IMR-90 (cell line): Measurements from ENCODE around the gene DUOX1. TPM values are rescaled to one million over a fixed set of nuclear protein-coding genes. Genes with fewer than 3 reads are reported as not detected.

Experiments
- ATAC-seq: fragments of 200-7000 bp; cut with Tn5 transposase; 2 replicates; pipeline ENCODE4 v1.9.1; 2020; ENCODE audit warnings: low read depth, mild to moderate bottlenecking, moderate library complexity
- BruUV-seq: library from RNA; stranded (reverse); fragments of 400-500 nt; replicated peaks from 2 replicates; lab custom pipeline; 2021; lab: Mats Ljungman, UMichigan
- CTCF ChIA-PET: fragments of 300-600 bp; formaldehyde crosslinking; extraction: SDS; loops from one replicate; lab custom pipeline; 2021; ENCODE audit warnings: antibody characterized with exemption; lab: Yijun Ruan, JAX
- POLR2A ChIA-PET: fragments of 300-600 bp; sonication (Branson Sonifier 250); formaldehyde crosslinking; loops from one replicate; lab custom pipeline; 2022; ENCODE audit warnings: antibody characterized with exemption; ENCODE audit not compliant: unreplicated experiment; lab: Charles Lee
- DNase-seq: peaks from one replicate; pipeline ENCODE4 v3.0.0; 2013
- H2AFZ ChIP-seq: replicated peaks from 2 replicates; pipeline ENCODE3; 2013; ENCODE audit warnings: low read length, mild to moderate bottlenecking; ENCODE audit not compliant: poor library complexity
- H2AK5ac ChIP-seq: 2 replicates; pipeline ENCODE4 v1.6.1; 2013; ENCODE audit warnings: low read depth, low read length, inconsistent platforms
- H2AK9ac ChIP-seq: replicated peaks from 2 replicates; pipeline ENCODE3; 2013; ENCODE audit warnings: mild to moderate bottlenecking, low read depth, low read length, moderate library complexity; ENCODE audit not compliant: poor library complexity
- H2BK120ac ChIP-seq: 2 replicates; pipeline ENCODE4 v1.6.1; 2013; ENCODE audit warnings: low read depth, low read length, inconsistent platforms
- H2BK15ac ChIP-seq: 3 replicates; pipeline ENCODE4 v1.6.1; 2013; ENCODE audit warnings: low read depth, low read length, inconsistent platforms
- H2BK20ac ChIP-seq: 2 replicates; pipeline ENCODE4 v1.6.1; 2013; ENCODE audit warnings: low read depth, mild to moderate bottlenecking, inconsistent platforms, low read length, moderate library complexity
- H2BK5ac ChIP-seq: 2 replicates; pipeline ENCODE4 v1.6.1; 2013; ENCODE audit warnings: mild to moderate bottlenecking, low read depth, low read length, inconsistent platforms; ENCODE audit not compliant: poor library complexity, severe bottlenecking
- H3K14ac ChIP-seq: replicated peaks from 2 replicates; pipeline ENCODE4 v1.6.1; 2013; ENCODE audit warnings: low read depth, low read length, inconsistent platforms
- H3K18ac ChIP-seq: 2 replicates; pipeline ENCODE4 v1.6.1; 2013; ENCODE audit warnings: low read depth, low read length, control low read depth
- H3K23ac ChIP-seq: 2 replicates; pipeline ENCODE4 v1.6.1; 2013; ENCODE audit warnings: low read depth, low read length, inconsistent platforms
- H3K27ac ChIP-seq: 2 replicates; pipeline ENCODE4 v1.5.1; 2013; ENCODE audit warnings: mild to moderate bottlenecking, control low read depth, low read length; ENCODE audit not compliant: insufficient read depth
- H3K27me3 ChIP-seq: 2 replicates; pipeline ENCODE4 v1.6.1; 2013; ENCODE audit warnings: low read length; ENCODE audit not compliant: control insufficient read depth, insufficient read depth
- H3K36me3 ChIP-seq: 2 replicates; pipeline ENCODE4 v1.6.1; 2013; ENCODE audit warnings: low read length, mixed read lengths; ENCODE audit not compliant: control insufficient read depth, insufficient read depth
- H3K4ac ChIP-seq: 2 replicates; pipeline ENCODE4 v1.6.1; 2013; ENCODE audit warnings: low read depth, low read length, inconsistent platforms
- H3K4me1 ChIP-seq: 2 replicates; pipeline ENCODE4 v1.6.1; 2013; ENCODE audit warnings: low read length, mixed read lengths; ENCODE audit not compliant: control insufficient read depth, insufficient read depth
- H3K4me2 ChIP-seq: 2 replicates; pipeline ENCODE4 v1.6.1; 2013; ENCODE audit warnings: low read depth, mild to moderate bottlenecking, control low read depth, low read length, moderate library complexity
- H3K4me3 ChIP-seq: 2 replicates; pipeline ENCODE4 v1.5.1; 2013; ENCODE audit warnings: low read depth, mild to moderate bottlenecking, control low read depth, low read length, moderate library complexity; ENCODE audit not compliant: insufficient read depth
- H3K56ac ChIP-seq: 2 replicates; pipeline ENCODE4 v1.6.1; 2013; ENCODE audit warnings: low read length, inconsistent platforms; ENCODE audit not compliant: insufficient read depth; ENCODE audit errors: extremely low read depth
- H3K79me1 ChIP-seq, 2 experiments: 2 replicates each; pipeline ENCODE4 v1.6.1; 2013; ENCODE audit warnings: low read length in 2 of 2, inconsistent platforms in 1 of 2, low read depth in 1 of 2
- H3K9ac ChIP-seq: 2 replicates; pipeline ENCODE4 v1.6.1; 2013; ENCODE audit warnings: low read depth, low read length, control low read depth
- H3K9me1 ChIP-seq: 2 replicates; pipeline ENCODE4 v1.6.1; 2013; ENCODE audit warnings: low read length, inconsistent platforms; ENCODE audit not compliant: insufficient read depth
- H3K9me3 ChIP-seq: 2 replicates; pipeline ENCODE4 v1.6.1; 2013; ENCODE audit warnings: low read length; ENCODE audit not compliant: control insufficient read depth, insufficient read depth
- H4K20me1 ChIP-seq: 2 replicates; pipeline ENCODE4 v1.6.1; 2013; ENCODE audit warnings: low read length, inconsistent platforms; ENCODE audit not compliant: insufficient read depth
- H4K5ac ChIP-seq: 2 replicates; pipeline ENCODE4 v1.6.1; 2013; ENCODE audit warnings: mild to moderate bottlenecking, low read depth, low read length, control low read depth
- H4K8ac ChIP-seq, 2 experiments: 2 replicates each; pipeline ENCODE4 v1.6.1; 2013; ENCODE audit warnings: low read depth in 2 of 2, low read length in 2 of 2, control low read depth in 1 of 2, inconsistent platforms in 1 of 2
- H4K91ac ChIP-seq: 2 replicates; pipeline ENCODE4 v1.6.1; 2013; ENCODE audit warnings: low read depth, low read length, inconsistent platforms; ENCODE audit not compliant: insufficient read depth
- NFE2L2 ChIP-seq: fragments of 150-350 bp; IDR thresholded peaks from 2 replicates; pipeline ENCODE4 v1.6.1; 2016; ENCODE audit warnings: low read depth, mild to moderate bottlenecking, low read length
- RFX5 ChIP-seq: IDR thresholded peaks from 2 replicates; pipeline ENCODE4 v1.8.0; 2012; ENCODE audit warnings: low read depth, mild to moderate bottlenecking, low read length, moderate library complexity
- WGBS, 2 experiments: methylation state at CpG; one replicate each; pipeline versions ENCODE4 v1.1.5 to v1.1.7; 2013; ENCODE audit warnings: missing lambda C conversion rate in 2 of 2; ENCODE audit not compliant: insufficient read length in 1 of 2; ENCODE audit errors: extremely low coverage in 2 of 2; 5-methylcytosine and 5-hydroxymethylcytosine counted together
- dilution Hi-C: fragments of 300-500 bp; cut with HindIII; formaldehyde crosslinking; loops from one replicate; pipeline ENCODE4 v1.14.3; 2018; ENCODE audit warnings: low sequenced_read_pairs; ENCODE audit not compliant: unreplicated experiment
- in situ Hi-C: fragments of 300-500 bp; cut with MboI; formaldehyde crosslinking; loops from 3 replicates; pipeline ENCODE4 v1.14.3; 2019; ENCODE audit warnings: low sequenced_read_pairs, inconsistent platforms, mixed read lengths
- intact Hi-C: fragments of 100-400 bp; cut with micrococcal nuclease; formaldehyde crosslinking; loops from 2 replicates; pipeline ENCODE4 v1.10.0; 2022
- polyA plus RNA-seq, 3 experiments: library from polyadenylated mRNA; depleted of rRNA; stranded (reverse); fragments of >200 nt; gene quantifications; 2 replicates each; pipeline ENCODE4 v1.2.3, GENCODE V29; 2012; ENCODE audit warnings: low replicate concordance in 1 of 3
- total RNA-seq: library from RNA; depleted of rRNA; stranded (reverse); fragments of >200 nt; gene quantifications from 2 replicates; pipeline ENCODE4 v1.2.3, GENCODE V29; 2012

Gene DUOX1
- total and polyA plus RNA-seq, 2 of the 4 experiments (the other 2 are of a cell fraction), result not detected

DNA sequence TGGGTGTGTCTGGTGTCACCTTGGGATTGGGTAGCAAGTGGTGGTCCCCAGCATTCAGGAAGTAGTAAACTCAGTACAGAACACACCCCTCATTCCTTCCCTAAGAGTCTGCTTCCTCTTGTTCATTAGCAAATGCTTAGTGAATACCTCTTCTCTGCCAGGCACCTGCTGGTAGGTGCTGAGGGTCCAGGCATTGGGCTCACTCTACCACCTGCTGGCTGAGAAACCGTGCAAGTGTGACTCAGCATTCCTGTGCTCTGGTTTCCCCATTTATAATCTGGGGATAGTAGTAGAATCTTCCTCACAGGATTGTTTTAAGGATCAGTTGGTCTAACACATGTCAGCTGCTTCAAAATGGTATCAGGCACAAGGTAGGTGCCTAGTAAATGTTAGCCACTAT is 53.2 kb downstream of the DUOX1 start:
- H3K36me3 ChIP-seq, result no peaks in the 10 kb centered on the region; the same call in 1 of the 2 replicates
- no peak overlapping the region for H3K9ac ChIP-seq
- no peak for ATAC-seq
- DNase-seq, result no peak
- no peak overlapping the region for H3K56ac ChIP-seq
- H3K27me3 ChIP-seq, result no peaks in the 10 kb centered on the region
- no peak overlapping the region for H2BK15ac ChIP-seq
- peaks cover 6% of the 10 kb centered on the region for H3K4me1 ChIP-seq
- H3K27ac ChIP-seq, result no peak overlapping the region
- ChIA-PET CTCF (no interaction called here), POLR2A (no interaction called here)
- TF ChIP-seq NFE2L2 (peak; percentile 76), RFX5 (no peak)
- H2AFZ ChIP-seq, result no peak overlapping the region
- dilution Hi-C loops (no loop called here), in situ Hi-C loops (loop anchor here (25.0 kb wide), 1 partner anchor 429 kb away; no protein-coding TSS in a partner anchor), intact Hi-C loops (no loop called here)
- no peak overlapping the region for H2BK120ac ChIP-seq
- no peak overlapping the region for H2BK5ac ChIP-seq
- no peak overlapping the region for H3K4ac ChIP-seq
- no peak overlapping the region for H4K91ac ChIP-seq
- H3K4me2 ChIP-seq, result no peak overlapping the region
- no peak overlapping the region for H3K23ac ChIP-seq
- BruUV-seq, result no TSS peak
- H3K9me3 ChIP-seq, result no peaks in the 10 kb centered on the region
- no peak overlapping the region for H3K18ac ChIP-seq
- no peak overlapping the region for H3K4me3 ChIP-seq
- no peak overlapping the region for H4K8ac ChIP-seq
- no peaks in the 10 kb centered on the region; the same call in 1 of the 2 replicates for H4K20me1 ChIP-seq
- no CpG with 5 or more reads among the region's 1 CpG for WGBS, 2 experiments
- peaks cover 12% of the 10 kb centered on the region; the same call in 1 of the 2 replicates for H3K9me1 ChIP-seq
- no peak overlapping the region for H2BK20ac ChIP-seq
- H2AK9ac ChIP-seq, result no peak overlapping the region
- no peaks in the 10 kb centered on the region for H3K79me1 ChIP-seq
- H2AK5ac ChIP-seq, result no peak overlapping the region
- H4K5ac ChIP-seq, result no peak overlapping the region
- H3K14ac ChIP-seq, result no peak overlapping the region
